Lower lobe of right lung (tissue), 2 donors: ENCODE results near the gene TRAP1. TPM values are rescaled to one million over a fixed set of nuclear protein-coding genes. Genes with fewer than 3 reads are reported as not detected.

ENCODE experiments used
- ATAC-seq, 2 donors: fragments of 200-7000 bp; cut with Tn5 transposase; one replicate each; pipeline ENCODE4 v1.9.1; 2020 to 2022; ENCODE audit warnings: mild to moderate bottlenecking in 2 of 2, moderate library complexity in 2 of 2
- DNase-seq: peaks from one replicate; pipeline ENCODE4 v3.0.0-alpha.2; 2020
- H3K27ac ChIP-seq: fragments of 200-600 bp; one replicate; pipeline ENCODE4 v1.8.0; 2022
- H3K27me3 ChIP-seq: fragments of 200-600 bp; one replicate; pipeline ENCODE4 v1.8.0; 2022; ENCODE audit warnings: low read depth
- H3K36me3 ChIP-seq: fragments of 200-600 bp; one replicate; pipeline ENCODE4 v1.8.0; 2022; ENCODE audit warnings: mild to moderate bottlenecking
- H3K4me1 ChIP-seq: fragments of 200-600 bp; one replicate; pipeline ENCODE4 v1.8.0; 2022
- H3K4me3 ChIP-seq: fragments of 200-600 bp; one replicate; pipeline ENCODE4 v1.8.0; 2022; ENCODE audit warnings: mild to moderate bottlenecking
- H3K9me3 ChIP-seq: fragments of 200-600 bp; one replicate; pipeline ENCODE4 v1.8.0; 2022
- CTCF ChIP-seq: fragments of 200-600 bp; IDR thresholded peaks from one replicate; pipeline ENCODE4 v1.8.0; 2022; ENCODE audit warnings: antibody characterized with exemption, mild to moderate bottlenecking
- intact Hi-C: fragments of 100-400 bp; cut with DNase I; formaldehyde crosslinking; loops from one replicate; pipeline ENCODE4 v1.11.0; 2022
- total RNA-seq: library from RNA; stranded (reverse); fragmentation: NEBNext Ultra II Directional; extraction: Animal tissue kit (Norgen Biotek cat#: 25700); gene quantifications from one replicate; pipeline ENCODE4 v1.2.1, GENCODE V29; 2021
- donor health status: DM: no; HTN: yes; CAD: no; lungs with severe emphysema.

TRAP1 gene
- total RNA-seq, 1 donor from 2014 or later: 51.8 TPM

GRCh38 chr16:3646348-3646920 is 70.9 kb downstream of the TRAP1 start:
- peak; percentile 34 for DNase-seq
- H3K27ac ChIP-seq: no peak overlapping the region
- peaks cover 27% of the 10 kb centered on the region for H3K36me3 ChIP-seq
- H3K27me3 ChIP-seq: no peaks in the 10 kb centered on the region
- intact Hi-C loops: no loop called here
- no peak overlapping the region for H3K4me3 ChIP-seq
- H3K4me1 ChIP-seq: no peaks in the 10 kb centered on the region
- H3K9me3 ChIP-seq: no peaks in the 10 kb centered on the region
- no peak for TF ChIP-seq CTCF
- ATAC-seq: peak in 1 of 2 donors; percentile 44

- ATAC-seq (no peak), DNase-seq (no peak)
- no peak overlapping the region for H3K27ac ChIP-seq
Measured at GRCh38 chr16:3645504-3646347, 71.6 kb downstream of the TRAP1 start.

GRCh38 chr16:3645108-3645503 is 72.2 kb downstream of the TRAP1 start:
- no peak for TF ChIP-seq CTCF
- DNase-seq (no peak), ATAC-seq (no peak)
- H3K36me3 ChIP-seq: peaks cover 32% of the 10 kb centered on the region
- H3K27ac ChIP-seq: no peak overlapping the region
- intact Hi-C loops: no loop called here
- H3K27me3 ChIP-seq: no peaks in the 10 kb centered on the region
- H3K9me3 ChIP-seq: no peaks in the 10 kb centered on the region
- no peak overlapping the region for H3K4me3 ChIP-seq
- no peaks in the 10 kb centered on the region for H3K4me1 ChIP-seq

More at GRCh38 chr16:3645504-3646347, 71.6 kb downstream of the TRAP1 start:
- Histone ChIP-seq H3K4me1 (no peaks in the 10 kb centered on the region), H3K4me3 (no peak overlapping the region), H3K9me3 (no peaks in the 10 kb centered on the region), H3K36me3 (peaks cover 27% of the 10 kb centered on the region), H3K27me3 (no peaks in the 10 kb centered on the region)
- intact Hi-C loops: no loop called here
- TF ChIP-seq CTCF: no peak

GRCh38 chr16:3643095-3643730 is 74.1 kb downstream of the TRAP1 start:
- intact Hi-C loops: no loop called here
- ATAC-seq (no peak), DNase-seq (peak; percentile 25)
- peaks cover 32% of the 10 kb centered on the region for H3K36me3 ChIP-seq
- no peaks in the 10 kb centered on the region for H3K27me3 ChIP-seq
- no peak for TF ChIP-seq CTCF
- no peak overlapping the region for H3K4me3 ChIP-seq
- no peaks in the 10 kb centered on the region for H3K9me3 ChIP-seq
- no peak overlapping the region for H3K27ac ChIP-seq
- H3K4me1 ChIP-seq: no peaks in the 10 kb centered on the region

GRCh38 chr16:3642397-3643094 is 74.8 kb downstream of the TRAP1 start:
- intact Hi-C loops: no loop called here
- no peaks in the 10 kb centered on the region for H3K9me3 ChIP-seq
- TF ChIP-seq CTCF: no peak
- H3K27me3 ChIP-seq: no peaks in the 10 kb centered on the region
- H3K4me1 ChIP-seq: peaks cover 3% of the 10 kb centered on the region
- no peak overlapping the region for H3K27ac ChIP-seq
- H3K36me3 ChIP-seq: peaks cover 32% of the 10 kb centered on the region
- H3K4me3 ChIP-seq: no peak overlapping the region
- ATAC-seq: no peak
- peak; percentile 10 for DNase-seq
